Neuronal stem cell (in vitro differentiated cells): ENCODE data around the gene CCT8.

ENCODE experiments used
- DNase-seq: peaks from one replicate; pipeline ENCODE4 v3.0.0-alpha.2; 2013; ENCODE audit warnings: low spot score
- H2AFZ ChIP-seq: one replicate; pipeline ENCODE4 v1.6.1; 2013; ENCODE audit warnings: mild to moderate bottlenecking, low read length, inconsistent platforms
- H2AK5ac ChIP-seq: 2 replicates; pipeline ENCODE4 v1.6.1; 2013; ENCODE audit warnings: low read depth, mild to moderate bottlenecking, inconsistent platforms, low read length, moderate library complexity, mixed read lengths
- H2BK120ac ChIP-seq: 2 replicates; pipeline ENCODE4 v1.6.1; 2013; ENCODE audit warnings: low read depth, mild to moderate bottlenecking, inconsistent platforms, low read length, moderate library complexity, mixed read lengths
- H2BK12ac ChIP-seq: one replicate; pipeline ENCODE4 v1.6.1; 2013; ENCODE audit warnings: low read length, inconsistent platforms
- H2BK15ac ChIP-seq: 2 replicates; pipeline ENCODE4 v1.6.1; 2013; ENCODE audit warnings: mild to moderate bottlenecking, low read length, inconsistent platforms, mixed read lengths
- H2BK5ac ChIP-seq: one replicate; pipeline ENCODE4 v1.6.1; 2013; ENCODE audit warnings: inconsistent platforms, mild to moderate bottlenecking, low read length, moderate library complexity
- H3K14ac ChIP-seq: one replicate; pipeline ENCODE4 v1.6.1; 2013; ENCODE audit warnings: low read length, inconsistent platforms
- H3K18ac ChIP-seq: 2 replicates; pipeline ENCODE4 v1.6.1; 2013; ENCODE audit warnings: low read length, inconsistent platforms
- H3K23ac ChIP-seq: 2 replicates; pipeline ENCODE4 v1.6.1; 2013; ENCODE audit warnings: low read depth, mild to moderate bottlenecking, mixed read lengths, low read length, inconsistent platforms; ENCODE audit not compliant: poor library complexity
- H3K27ac ChIP-seq: replicated peaks from 3 replicates; pipeline ENCODE4 v1.5.1; 2013; ENCODE audit warnings: low read length, inconsistent platforms
- H3K27me3 ChIP-seq, 3 experiments: 2 replicates each; pipeline ENCODE4 v1.6.1; 2013; ENCODE audit warnings: low read length in 3 of 3, mild to moderate bottlenecking in 2 of 3, inconsistent platforms in 1 of 3, low read depth in 1 of 3, mixed read lengths in 1 of 3, moderate library complexity in 1 of 3; ENCODE audit not compliant: control insufficient read depth in 3 of 3, insufficient read depth in 3 of 3
- H3K36me3 ChIP-seq, 2 donors: replicated peaks in 1 of 2; 2 replicates each; pipeline ENCODE4 v1.6.1; 2013; ENCODE audit warnings: low read length in 2 of 2; ENCODE audit not compliant: control insufficient read depth in 2 of 2, insufficient read depth in 2 of 2
- H3K4ac ChIP-seq: 2 replicates; pipeline ENCODE4 v1.6.1; 2013; ENCODE audit warnings: inconsistent platforms, mild to moderate bottlenecking, low read length, moderate library complexity
- H3K4me1 ChIP-seq, 2 donors: 1 replicate in 1 of 2; 2 replicates in 1 of 2; pipeline ENCODE4 v1.6.1; 2013; ENCODE audit warnings: low read length in 2 of 2, low read depth in 1 of 2; ENCODE audit not compliant: control insufficient read depth in 2 of 2, insufficient read depth in 1 of 2
- H3K4me2 ChIP-seq: one replicate; pipeline ENCODE4 v1.6.1; 2013; ENCODE audit warnings: mild to moderate bottlenecking, low read length, inconsistent platforms; ENCODE audit not compliant: insufficient read depth, poor library complexity, severe bottlenecking
- H3K4me3 ChIP-seq, 2 donors: 2 replicates each; pipeline ENCODE4 v1.5.1; 2013; ENCODE audit warnings: low read length in 2 of 2, mild to moderate bottlenecking in 2 of 2, inconsistent platforms in 1 of 2, moderate library complexity in 1 of 2
- H3K79me1 ChIP-seq: one replicate; pipeline ENCODE4 v1.6.1; 2013; ENCODE audit warnings: low read depth, mild to moderate bottlenecking, inconsistent platforms, low read length, moderate library complexity
- H3K9ac ChIP-seq: one replicate; pipeline ENCODE4 v1.6.1; 2013; ENCODE audit warnings: mild to moderate bottlenecking, low read depth, low read length, inconsistent platforms; ENCODE audit not compliant: poor library complexity
- H3K9me3 ChIP-seq, 2 donors: replicated peaks in 1 of 2; 2 replicates each; pipeline versions ENCODE3 to v1.6.1; 2013; ENCODE audit warnings: low read length in 2 of 2, mild to moderate bottlenecking in 2 of 2, inconsistent platforms in 1 of 2, low read depth in 1 of 2, mixed read lengths in 1 of 2, moderate library complexity in 1 of 2; ENCODE audit not compliant: control insufficient read depth in 2 of 2, insufficient read depth in 1 of 2
- H4K8ac ChIP-seq: one replicate; pipeline ENCODE4 v1.6.1; 2013; ENCODE audit warnings: low read depth, mild to moderate bottlenecking, inconsistent platforms, low read length, moderate library complexity
- H4K91ac ChIP-seq: one replicate; pipeline ENCODE4 v1.6.1; 2013; ENCODE audit warnings: low read length, low read depth, mild to moderate bottlenecking, inconsistent platforms; ENCODE audit not compliant: poor library complexity
- WGBS, 2 donors: extraction: QIAGEN DNeasy Blood & Tissue Kit; methylation state at CpG; one replicate each; pipeline ENCODE4 v1.1.7; 2013; ENCODE audit warnings: missing lambda C conversion rate in 2 of 2, mixed read lengths in 1 of 2; ENCODE audit not compliant: insufficient read length in 2 of 2, insufficient replicate concordance in 1 of 2; ENCODE audit errors: extremely low coverage in 2 of 2; 5-methylcytosine and 5-hydroxymethylcytosine counted together

Gene CCT8

DNA sequence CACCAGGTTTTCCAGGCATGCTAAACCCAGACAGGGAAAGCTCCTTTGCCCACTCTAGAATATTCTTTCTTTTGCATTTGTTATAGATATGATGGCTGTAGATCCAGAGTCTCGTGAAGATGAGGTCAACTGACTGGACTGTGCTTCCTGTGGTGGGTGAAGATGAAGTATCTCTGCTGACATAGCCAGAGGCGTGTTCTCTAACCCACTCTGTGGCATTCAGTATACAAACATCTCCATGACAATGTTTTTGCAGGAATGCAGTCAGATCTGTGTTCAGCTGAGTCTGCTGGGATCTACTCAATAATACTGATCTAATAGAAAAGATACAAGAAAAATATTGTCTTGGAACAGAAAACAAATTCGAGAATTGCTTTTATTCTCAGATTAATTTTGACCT lies 65.6 kb downstream of the CCT8 start:
- Histone ChIP-seq H3K4ac (no peak overlapping the region), H2BK12ac (no peak overlapping the region), H4K91ac (no peak overlapping the region), H3K27me3 (no peaks in the 10 kb centered on the region), H2BK15ac (no peak overlapping the region), H3K27ac (no peak overlapping the region), H3K79me1 (no peaks in the 10 kb centered on the region), H3K9me3 (no peaks in the 10 kb centered on the region), H3K4me2 (no peak overlapping the region), H3K4me3 (no peak overlapping the region), H3K9ac (no peak overlapping the region), H2AK5ac (no peak overlapping the region), H2AFZ (peak overlapping the region; percentile 68), H2BK120ac (no peak overlapping the region), H3K18ac (no peak overlapping the region), H4K8ac (no peak overlapping the region), H3K36me3 (peaks cover 0 to 8% of the 10 kb centered on the region in 2 donors), H2BK5ac (no peak overlapping the region), H3K14ac (no peak overlapping the region), H3K23ac (no peak overlapping the region), H3K4me1 (peaks cover 0 to 2% of the 10 kb centered on the region in 2 donors)
- no CpG with 5 or more reads among the region's 3 CpGs for WGBS, 2 donors
- DNase-seq: no peak

DNA sequence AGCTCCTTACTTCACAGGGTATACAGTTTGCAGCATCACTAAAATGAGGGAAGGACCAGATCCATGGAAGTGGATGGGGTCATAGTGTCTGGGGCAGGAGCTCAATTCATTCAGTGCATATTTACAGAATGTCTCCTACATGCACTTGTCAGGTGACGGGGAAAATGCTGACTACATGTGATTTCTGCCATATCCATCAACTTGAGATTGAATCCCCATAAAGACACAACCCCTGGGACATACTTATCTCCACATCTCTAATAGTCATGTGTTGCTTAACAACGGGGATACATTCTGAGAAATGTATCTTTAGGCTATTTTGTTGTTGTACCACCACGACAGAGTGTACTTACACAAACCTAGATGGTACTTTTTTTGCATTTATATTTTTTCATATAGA lies 66.3 kb downstream of the CCT8 start:
- H3K9ac ChIP-seq: no peak overlapping the region
- no peak overlapping the region for H2BK12ac ChIP-seq
- H3K23ac ChIP-seq: no peak overlapping the region
- no peak overlapping the region for H2BK5ac ChIP-seq
- H3K36me3 ChIP-seq: peaks cover 0 to 8% of the 10 kb centered on the region in 2 donors
- H4K91ac ChIP-seq: no peak overlapping the region
- no peak overlapping the region for H3K18ac ChIP-seq
- no peak overlapping the region for H2AFZ ChIP-seq
- WGBS, 2 donors: no CpG with 5 or more reads among the region's 3 CpGs
- H3K14ac ChIP-seq: no peak overlapping the region
- H2BK15ac ChIP-seq: no peak overlapping the region
- no peak overlapping the region for H3K4me2 ChIP-seq
- no peak for DNase-seq
- H4K8ac ChIP-seq: no peak overlapping the region
- H3K79me1 ChIP-seq: no peaks in the 10 kb centered on the region
- H2AK5ac ChIP-seq: no peak overlapping the region
- H2BK120ac ChIP-seq: no peak overlapping the region
- no peaks in the 10 kb centered on the region for H3K27me3 ChIP-seq
- H3K27ac ChIP-seq: no peak overlapping the region
- no peak overlapping the region for H3K4ac ChIP-seq
- H3K9me3 ChIP-seq: no peaks in the 10 kb centered on the region
- no peak overlapping the region for H3K4me3 ChIP-seq
- H3K4me1 ChIP-seq: peaks cover 0 to 2% of the 10 kb centered on the region in 2 donors
